GM12878 (cell line): ENCODE results near the gene ZDHHC14. TPM values are rescaled to one million over a fixed set of nuclear protein-coding genes. Genes with fewer than 3 reads are reported as not detected.

ENCODE experiments used
- BCLAF1 ChIP-seq: fragments of 450-650 bp; IDR thresholded peaks from 2 replicates; pipeline ENCODE4 v1.6.1; 2017; ENCODE audit warnings: antibody characterized with exemption, mild to moderate bottlenecking, moderate library complexity
- CHD1 ChIP-seq: IDR thresholded peaks from 2 replicates; pipeline ENCODE4 v1.6.1; 2012; ENCODE audit warnings: low read depth, low read length, improper control_type of control experiment
- ESRRA ChIP-seq: IDR thresholded peaks from 2 replicates; pipeline ENCODE4 v1.6.1; 2012; ENCODE audit warnings: mild to moderate bottlenecking, low read length, improper control_type of control experiment
- KDM1A ChIP-seq: fragments of 200-600 bp; sonication (generic); IDR thresholded peaks from 2 replicates; pipeline ENCODE4 v1.6.1; 2016; ENCODE audit warnings: borderline replicate concordance
- NFIC ChIP-seq: IDR thresholded peaks from 2 replicates; pipeline ENCODE4 v1.6.1; 2012; ENCODE audit warnings: low read depth, mild to moderate bottlenecking, inconsistent platforms, low read length, moderate library complexity
- NR2F1 ChIP-seq: fragments of 450-650 bp; conservative IDR thresholded peaks from 2 replicates; pipeline ENCODE4 v1.6.1; 2017; ENCODE audit warnings: mild to moderate bottlenecking
- SIN3A ChIP-seq: IDR thresholded peaks from 2 replicates; pipeline ENCODE4 v1.6.1; 2012; ENCODE audit warnings: low read depth, low read length, improper control_type of control experiment
- SMARCA5 ChIP-seq: fragments of 450-650 bp; IDR thresholded peaks from 2 replicates; pipeline ENCODE4 v1.6.1; 2017; ENCODE audit warnings: mild to moderate bottlenecking
- SP1 ChIP-seq: IDR thresholded peaks from one replicate; pipeline ENCODE4 v1.6.1; 2011; ENCODE audit warnings: low read depth, low read length
- TCF12 ChIP-seq: IDR thresholded peaks from 2 replicates; pipeline ENCODE4 v1.6.1; 2011; ENCODE audit warnings: low read depth, mild to moderate bottlenecking, low read length
- ZNF217 ChIP-seq: fragments of 450-650 bp; IDR thresholded peaks from 2 replicates; pipeline ENCODE4 v1.6.1; 2017; ENCODE audit warnings: antibody characterized with exemption, mild to moderate bottlenecking
- polyA plus RNA-seq, 11 experiments: library from polyadenylated mRNA; depleted of rRNA in 4 of 11; unstranded in 6 of 11; stranded (reverse) in 5 of 11; fragments of >200 nt; fragmentation: Nextera tagmentation in 4 of 11; fragmentation: Illumina TruSeq in 1 of 11; extraction: Ambion mirVana in 4 of 11; extraction: Trizol in 1 of 11; gene quantifications; 1 replicate in 1 of 11; 2 replicates in 10 of 11; pipeline versions ENCODE4 v1.2.1 to v1.2.3, GENCODE V29; 2011 to 2016; ENCODE audit warnings: inconsistent platforms in 2 of 11, missing spikeins in 2 of 11, low read depth in 1 of 11
- total RNA-seq, 4 experiments: library from RNA; depleted of rRNA in 3 of 4; stranded (reverse); fragments of >200 nt in 3 of 4; fragmentation: Illumina TruSeq in 1 of 4; extraction: Trizol in 1 of 4; gene quantifications; 2 replicates each; pipeline versions ENCODE4 v1.2.1 to v1.2.3, GENCODE V29; 2013 to 2021
- TF ChIP-seq, protein P1 (sequence below): fragments of 450-650 bp; IDR thresholded peaks from 2 replicates; pipeline ENCODE4 v1.6.1; 2016; ENCODE audit warnings: mild to moderate bottlenecking, moderate library complexity, borderline replicate concordance
- TF ChIP-seq, protein P2 (sequence below): fragments of 450-650 bp; IDR thresholded peaks from 2 replicates; pipeline ENCODE4 v1.6.1; 2017; ENCODE audit warnings: mild to moderate bottlenecking, low read depth, inconsistent platforms; ENCODE audit not compliant: poor library complexity, severe bottlenecking
- TF ChIP-seq, protein P3 (sequence below): fragments of 450-650 bp; IDR thresholded peaks from 2 replicates; pipeline ENCODE4 v1.6.1; 2017; ENCODE audit warnings: mild to moderate bottlenecking

The ZDHHC14 gene
- total and polyA plus RNA-seq, 10 of the 15 experiments (the other 5 are each of a cell fraction or from before 2014, with no cell fraction given): 0.15 to 16.0 (median 0.76) TPM; not detected in 1

DNA sequence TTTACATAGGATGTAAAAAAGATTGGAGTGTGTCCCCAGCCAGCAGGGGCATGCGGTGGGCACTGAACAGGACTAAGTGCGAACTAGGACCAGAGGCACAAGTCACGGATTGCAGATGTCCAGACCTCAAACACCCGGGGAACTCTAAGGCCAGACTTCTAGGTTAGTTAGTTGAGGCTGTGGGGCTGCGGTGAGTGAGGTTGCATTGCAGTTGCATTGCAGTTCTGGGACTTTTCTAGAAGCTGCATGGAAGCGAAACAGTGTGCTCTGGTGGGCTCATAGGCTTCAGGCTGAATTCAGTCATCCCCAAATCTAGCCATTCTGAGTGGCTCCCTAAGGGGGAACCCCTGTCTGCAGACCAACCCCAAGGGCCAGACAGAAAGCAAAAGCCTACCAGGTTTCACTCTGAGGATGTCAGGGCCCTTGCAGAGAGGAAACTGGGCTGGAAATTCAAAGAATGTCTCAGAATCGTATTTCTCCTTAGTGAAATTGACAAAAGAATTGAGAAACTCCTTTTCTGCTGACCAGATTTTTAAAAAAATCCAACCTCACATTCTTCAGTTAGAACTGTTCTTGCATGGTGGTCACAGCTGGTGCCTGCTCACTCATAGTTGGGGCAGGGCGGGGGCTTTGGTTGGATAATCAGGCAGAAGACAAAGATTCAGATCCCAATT is 182.8 kb downstream of the ZDHHC14 start (continued):
- TF ChIP-seq ZNF217 (no peak), SIN3A (no peak), CHD1 (no peak), NR2F1 (0 out of 2 replicates have a peak, but pooled peaks have one; percentile 50), SMARCA5 (peak; percentile 6; the same call in 1 of the 2 replicates), ESRRA (0 out of 2 replicates have a peak, but pooled peaks have one; percentile 16), SP1 (peak; percentile 29), BCLAF1 (no peak), NFIC (peak; percentile 89), KDM1A (no peak), TCF12 (peak; percentile 83)
- TF ChIP-seq, protein P1, sequence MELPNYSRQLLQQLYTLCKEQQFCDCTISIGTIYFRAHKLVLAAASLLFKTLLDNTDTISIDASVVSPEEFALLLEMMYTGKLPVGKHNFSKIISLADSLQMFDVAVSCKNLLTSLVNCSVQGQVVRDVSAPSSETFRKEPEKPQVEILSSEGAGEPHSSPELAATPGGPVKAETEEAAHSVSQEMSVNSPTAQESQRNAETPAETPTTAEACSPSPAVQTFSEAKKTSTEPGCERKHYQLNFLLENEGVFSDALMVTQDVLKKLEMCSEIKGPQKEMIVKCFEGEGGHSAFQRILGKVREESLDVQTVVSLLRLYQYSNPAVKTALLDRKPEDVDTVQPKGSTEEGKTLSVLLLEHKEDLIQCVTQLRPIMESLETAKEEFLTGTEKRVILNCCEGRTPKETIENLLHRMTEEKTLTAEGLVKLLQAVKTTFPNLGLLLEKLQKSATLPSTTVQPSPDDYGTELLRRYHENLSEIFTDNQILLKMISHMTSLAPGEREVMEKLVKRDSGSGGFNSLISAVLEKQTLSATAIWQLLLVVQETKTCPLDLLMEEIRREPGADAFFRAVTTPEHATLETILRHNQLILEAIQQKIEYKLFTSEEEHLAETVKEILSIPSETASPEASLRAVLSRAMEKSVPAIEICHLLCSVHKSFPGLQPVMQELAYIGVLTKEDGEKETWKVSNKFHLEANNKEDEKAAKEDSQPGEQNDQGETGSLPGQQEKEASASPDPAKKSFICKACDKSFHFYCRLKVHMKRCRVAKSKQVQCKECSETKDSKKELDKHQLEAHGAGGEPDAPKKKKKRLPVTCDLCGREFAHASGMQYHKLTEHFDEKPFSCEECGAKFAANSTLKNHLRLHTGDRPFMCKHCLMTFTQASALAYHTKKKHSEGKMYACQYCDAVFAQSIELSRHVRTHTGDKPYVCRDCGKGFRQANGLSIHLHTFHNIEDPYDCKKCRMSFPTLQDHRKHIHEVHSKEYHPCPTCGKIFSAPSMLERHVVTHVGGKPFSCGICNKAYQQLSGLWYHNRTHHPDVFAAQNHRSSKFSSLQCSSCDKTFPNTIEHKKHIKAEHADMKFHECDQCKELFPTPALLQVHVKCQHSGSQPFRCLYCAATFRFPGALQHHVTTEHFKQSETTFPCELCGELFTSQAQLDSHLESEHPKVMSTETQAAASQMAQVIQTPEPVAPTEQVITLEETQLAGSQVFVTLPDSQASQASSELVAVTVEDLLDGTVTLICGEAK: no peak
- TF ChIP-seq, protein P2, sequence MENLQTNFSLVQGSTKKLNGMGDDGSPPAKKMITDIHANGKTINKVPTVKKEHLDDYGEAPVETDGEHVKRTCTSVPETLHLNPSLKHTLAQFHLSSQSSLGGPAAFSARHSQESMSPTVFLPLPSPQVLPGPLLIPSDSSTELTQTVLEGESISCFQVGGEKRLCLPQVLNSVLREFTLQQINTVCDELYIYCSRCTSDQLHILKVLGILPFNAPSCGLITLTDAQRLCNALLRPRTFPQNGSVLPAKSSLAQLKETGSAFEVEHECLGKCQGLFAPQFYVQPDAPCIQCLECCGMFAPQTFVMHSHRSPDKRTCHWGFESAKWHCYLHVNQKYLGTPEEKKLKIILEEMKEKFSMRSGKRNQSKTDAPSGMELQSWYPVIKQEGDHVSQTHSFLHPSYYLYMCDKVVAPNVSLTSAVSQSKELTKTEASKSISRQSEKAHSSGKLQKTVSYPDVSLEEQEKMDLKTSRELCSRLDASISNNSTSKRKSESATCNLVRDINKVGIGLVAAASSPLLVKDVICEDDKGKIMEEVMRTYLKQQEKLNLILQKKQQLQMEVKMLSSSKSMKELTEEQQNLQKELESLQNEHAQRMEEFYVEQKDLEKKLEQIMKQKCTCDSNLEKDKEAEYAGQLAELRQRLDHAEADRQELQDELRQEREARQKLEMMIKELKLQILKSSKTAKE: peak; percentile 97
- TF ChIP-seq, protein P3, sequence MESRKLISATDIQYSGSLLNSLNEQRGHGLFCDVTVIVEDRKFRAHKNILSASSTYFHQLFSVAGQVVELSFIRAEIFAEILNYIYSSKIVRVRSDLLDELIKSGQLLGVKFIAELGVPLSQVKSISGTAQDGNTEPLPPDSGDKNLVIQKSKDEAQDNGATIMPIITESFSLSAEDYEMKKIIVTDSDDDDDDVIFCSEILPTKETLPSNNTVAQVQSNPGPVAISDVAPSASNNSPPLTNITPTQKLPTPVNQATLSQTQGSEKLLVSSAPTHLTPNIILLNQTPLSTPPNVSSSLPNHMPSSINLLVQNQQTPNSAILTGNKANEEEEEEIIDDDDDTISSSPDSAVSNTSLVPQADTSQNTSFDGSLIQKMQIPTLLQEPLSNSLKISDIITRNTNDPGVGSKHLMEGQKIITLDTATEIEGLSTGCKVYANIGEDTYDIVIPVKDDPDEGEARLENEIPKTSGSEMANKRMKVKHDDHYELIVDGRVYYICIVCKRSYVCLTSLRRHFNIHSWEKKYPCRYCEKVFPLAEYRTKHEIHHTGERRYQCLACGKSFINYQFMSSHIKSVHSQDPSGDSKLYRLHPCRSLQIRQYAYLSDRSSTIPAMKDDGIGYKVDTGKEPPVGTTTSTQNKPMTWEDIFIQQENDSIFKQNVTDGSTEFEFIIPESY: no peak
